K562 (cell line): ENCODE results near the gene PLAAT5. TPM values are rescaled to one million over a fixed set of nuclear protein-coding genes. Genes with fewer than 3 reads are reported as not detected.
A peak's percentile ranks its signal among the peaks of the same experiment; 100 is the strongest.

Source experiments
- AFF4 ChIP-seq: sonication (generic); formaldehyde crosslinking; IDR thresholded peaks from 2 replicates; pipeline ENCODE4 v1.8.0; 2023; ENCODE audit warnings: mild to moderate bottlenecking, missing genetic modification reagents
- CBFA2T3 ChIP-seq: fragments of 450-650 bp; IDR thresholded peaks from 2 replicates; pipeline ENCODE4 v1.6.1; 2017
- CTBP1 ChIP-seq: fragments of 450-650 bp; IDR thresholded peaks from 2 replicates; pipeline ENCODE4 v1.6.1; 2016; ENCODE audit warnings: borderline replicate concordance
- E2F1 ChIP-seq: sonication (generic); formaldehyde crosslinking; IDR thresholded peaks from 2 replicates; pipeline ENCODE4 v1.8.1; 2023; ENCODE audit warnings: mild to moderate bottlenecking, missing genetic modification reagents, moderate library complexity
- ELF1 ChIP-seq: fragments of 200-800 bp; sonication (Bioruptor generic); IDR thresholded peaks from 2 replicates; pipeline ENCODE4 v1.6.1; 2016; ENCODE audit warnings: missing genetic modification characterization, missing compliant biosample characterization
- FIP1L1 ChIP-seq: fragments of 200-400 bp; formaldehyde crosslinking; IDR thresholded peaks from 2 replicates; pipeline ENCODE4 v1.6.1; 2018; ENCODE audit warnings: mild to moderate bottlenecking, low read depth, low read length; ENCODE audit not compliant: poor library complexity, severe bottlenecking
- FOXK2 ChIP-seq, 2 experiments: fragments of 450-650 bp; IDR thresholded peaks in 1 of 2; conservative IDR thresholded peaks in 1 of 2; 2 replicates each; pipeline ENCODE4 v1.6.1; 2016; ENCODE audit warnings: low read depth in 2 of 2, mild to moderate bottlenecking in 1 of 2
- JUND ChIP-seq, 2 experiments: IDR thresholded peaks; 2 replicates in 1 of 2; 3 replicates in 1 of 2; pipeline ENCODE4 v1.6.1; 2011; ENCODE audit warnings: borderline replicate concordance in 2 of 2, low read depth in 2 of 2, low read length in 2 of 2, improper control_type of control experiment in 1 of 2, missing biosample characterization in 1 of 2, missing genetic modification characterization in 1 of 2, missing genetic modification reagents in 1 of 2
- PCBP1 ChIP-seq: fragments of 200-400 bp; formaldehyde crosslinking; IDR thresholded peaks from 2 replicates; pipeline ENCODE4 v1.6.1; 2018; ENCODE audit warnings: mild to moderate bottlenecking, low read depth, low read length; ENCODE audit not compliant: poor library complexity, severe bottlenecking
- PHB2 ChIP-seq: fragments of 450-650 bp; IDR thresholded peaks from 2 replicates; pipeline ENCODE4 v1.6.1; 2017; ENCODE audit warnings: low read depth
- SETDB1 ChIP-seq: IDR thresholded peaks from one replicate; pipeline ENCODE4 v1.6.1; 2012; ENCODE audit warnings: low read length, control low read depth, inconsistent platforms
- SMARCC2 ChIP-seq: fragments of 450-650 bp; IDR thresholded peaks from 2 replicates; pipeline ENCODE4 v1.6.1; 2017; ENCODE audit warnings: antibody characterized with exemption, moderate library complexity, mild to moderate bottlenecking, low read depth
- SRSF7 ChIP-seq: fragments of 200-400 bp; formaldehyde crosslinking; optimal IDR thresholded peaks from 2 replicates; pipeline ENCODE3; 2017; ENCODE audit warnings: mild to moderate bottlenecking, low read depth, low read length
- TCF3 ChIP-seq: sonication (generic); formaldehyde crosslinking; IDR thresholded peaks from 2 replicates; pipeline ENCODE4 v1.4.0; 2020; ENCODE audit warnings: mild to moderate bottlenecking, missing genetic modification reagents
- THAP7 ChIP-seq: fragments of 250-450 bp; sonication (Bioruptor Pico); IDR thresholded peaks from 2 replicates; pipeline ENCODE4 v1.5.0; 2021
- ZBTB1 ChIP-seq: sonication (generic); formaldehyde crosslinking; IDR thresholded peaks from 2 replicates; pipeline ENCODE4 v1.8.1; 2023; ENCODE audit warnings: missing genetic modification reagents, low read depth, mild to moderate bottlenecking, borderline replicate concordance
- polyA plus RNA-seq, 8 experiments: library from polyadenylated mRNA; depleted of rRNA in 4 of 8; stranded (reverse) in 5 of 8; unstranded in 3 of 8; fragments of >200 nt; fragmentation: Nextera tagmentation in 2 of 8; fragmentation: Illumina TruSeq in 1 of 8; extraction: Ambion mirVana in 2 of 8; extraction: Trizol in 1 of 8; gene quantifications; 2 replicates each; pipeline versions ENCODE4 v1.2.1 to v1.2.3, GENCODE V29; 2011 to 2014; ENCODE audit warnings: inconsistent platforms in 1 of 8, missing spikeins in 1 of 8
- total RNA-seq, 7 experiments: library from RNA; depleted of rRNA in 6 of 7; stranded (reverse); fragments of >200 nt in 6 of 7; fragmentation: Illumina TruSeq in 2 of 7; extraction: Trizol in 2 of 7; gene quantifications; 2 replicates each; pipeline versions ENCODE4 v1.2.1 to v1.2.3, GENCODE V29; 2011 to 2021; ENCODE audit warnings: low replicate concordance in 1 of 7
- TF ChIP-seq, protein P1 (sequence below): fragments of 450-650 bp; formaldehyde crosslinking; IDR thresholded peaks from 2 replicates; pipeline ENCODE4 v1.4.0; 2020; ENCODE audit warnings: mild to moderate bottlenecking, moderate library complexity
- TF ChIP-seq, protein P2 (sequence below), 2 experiments: IDR thresholded peaks; 2 replicates each; pipeline ENCODE4 v1.6.1; 2012; ENCODE audit warnings: improper control_type of control experiment in 2 of 2, low read depth in 2 of 2, low read length in 2 of 2, borderline replicate concordance in 1 of 2

Gene PLAAT5
- total and polyA plus RNA-seq, 9 of the 15 experiments (the other 6 are each of a cell fraction or from before 2014, with no cell fraction given): not detected

DNA sequence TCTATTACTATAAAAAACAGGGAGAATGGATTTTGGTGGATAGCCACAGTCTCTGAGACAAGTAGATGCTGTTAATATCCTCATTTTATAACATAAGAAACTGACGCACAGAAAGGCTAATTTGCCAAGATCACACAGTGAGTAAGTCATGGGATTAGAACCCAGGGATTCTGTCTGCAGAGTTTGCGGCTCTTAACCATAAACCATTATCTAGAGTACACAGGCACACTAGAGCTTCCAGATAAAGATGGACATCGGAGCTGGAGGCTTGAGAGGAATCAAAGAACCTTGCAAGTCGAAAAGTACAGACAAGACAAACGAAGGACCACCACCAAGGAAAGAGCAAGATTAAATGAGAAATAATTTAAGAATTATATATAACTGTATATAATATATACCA is 26.2 kb upstream of the PLAAT5 start (continued):
- TF ChIP-seq SRSF7: no peak
- peak; percentile 90 for TF ChIP-seq SMARCC2
- TF ChIP-seq AFF4 (CRISPR knock-in tag): no peak
- TF ChIP-seq E2F1 (CRISPR knock-in tag): no peak
- peak; percentile 95 for TF ChIP-seq TCF3 (CRISPR knock-in tag)
- TF ChIP-seq, protein P1, sequence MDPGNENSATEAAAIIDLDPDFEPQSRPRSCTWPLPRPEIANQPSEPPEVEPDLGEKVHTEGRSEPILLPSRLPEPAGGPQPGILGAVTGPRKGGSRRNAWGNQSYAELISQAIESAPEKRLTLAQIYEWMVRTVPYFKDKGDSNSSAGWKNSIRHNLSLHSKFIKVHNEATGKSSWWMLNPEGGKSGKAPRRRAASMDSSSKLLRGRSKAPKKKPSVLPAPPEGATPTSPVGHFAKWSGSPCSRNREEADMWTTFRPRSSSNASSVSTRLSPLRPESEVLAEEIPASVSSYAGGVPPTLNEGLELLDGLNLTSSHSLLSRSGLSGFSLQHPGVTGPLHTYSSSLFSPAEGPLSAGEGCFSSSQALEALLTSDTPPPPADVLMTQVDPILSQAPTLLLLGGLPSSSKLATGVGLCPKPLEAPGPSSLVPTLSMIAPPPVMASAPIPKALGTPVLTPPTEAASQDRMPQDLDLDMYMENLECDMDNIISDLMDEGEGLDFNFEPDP (CRISPR knock-in tag): no peak
- no peak for TF ChIP-seq FOXK2 (conservative IDR thresholded peaks at IDR 0.05 in 1 of 2, IDR thresholded peaks at IDR 0.05 in 1 of 2; ENCODE audit: low read depth in 2 of 2)
- no peak for TF ChIP-seq SETDB1
- peak; percentile 24; the same call in 1 of the 2 replicates for TF ChIP-seq CTBP1
- TF ChIP-seq PCBP1: no peak
- peak; percentile 69; the same call in 1 of the 2 replicates for TF ChIP-seq JUND (IDR thresholded peaks at IDR 0.05; ENCODE audit: borderline replicate concordance, low read depth, low read length)
- TF ChIP-seq JUND (tag; IDR thresholded peaks at IDR 0.05; ENCODE audit: borderline replicate concordance, low read depth, low read length): no peak; the same call in 2 of the 3 replicates
- TF ChIP-seq CBFA2T3: peak; percentile 94
- TF ChIP-seq, protein P2, sequence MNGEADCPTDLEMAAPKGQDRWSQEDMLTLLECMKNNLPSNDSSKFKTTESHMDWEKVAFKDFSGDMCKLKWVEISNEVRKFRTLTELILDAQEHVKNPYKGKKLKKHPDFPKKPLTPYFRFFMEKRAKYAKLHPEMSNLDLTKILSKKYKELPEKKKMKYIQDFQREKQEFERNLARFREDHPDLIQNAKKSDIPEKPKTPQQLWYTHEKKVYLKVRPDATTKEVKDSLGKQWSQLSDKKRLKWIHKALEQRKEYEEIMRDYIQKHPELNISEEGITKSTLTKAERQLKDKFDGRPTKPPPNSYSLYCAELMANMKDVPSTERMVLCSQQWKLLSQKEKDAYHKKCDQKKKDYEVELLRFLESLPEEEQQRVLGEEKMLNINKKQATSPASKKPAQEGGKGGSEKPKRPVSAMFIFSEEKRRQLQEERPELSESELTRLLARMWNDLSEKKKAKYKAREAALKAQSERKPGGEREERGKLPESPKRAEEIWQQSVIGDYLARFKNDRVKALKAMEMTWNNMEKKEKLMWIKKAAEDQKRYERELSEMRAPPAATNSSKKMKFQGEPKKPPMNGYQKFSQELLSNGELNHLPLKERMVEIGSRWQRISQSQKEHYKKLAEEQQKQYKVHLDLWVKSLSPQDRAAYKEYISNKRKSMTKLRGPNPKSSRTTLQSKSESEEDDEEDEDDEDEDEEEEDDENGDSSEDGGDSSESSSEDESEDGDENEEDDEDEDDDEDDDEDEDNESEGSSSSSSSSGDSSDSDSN (IDR thresholded peaks at IDR 0.05; ENCODE audit: borderline replicate concordance in 1 of 2, low read depth in 2 of 2, low read length in 2 of 2): no peak
- TF ChIP-seq FIP1L1: no peak
- no peak for TF ChIP-seq THAP7 (CRISPR knock-in tag)
- TF ChIP-seq ZBTB1 (CRISPR knock-in tag): no peak
- TF ChIP-seq PHB2: 0 out of 2 replicates have a peak, but pooled peaks have one; percentile 17
- no peak for TF ChIP-seq ELF1 (tag)
